UCSD-AML1 (cell line): ENCODE data around the gene ADTRP.

ENCODE experiments used
- DNase-seq: peaks from one replicate; lab custom pipeline; 2025; ENCODE audit not compliant: unreplicated experiment; lab: John Stamatoyannopoulos, UW

ADTRP gene

GRCh38 chr6:11758878-11759277, 19.7 kb downstream of the ADTRP start:
- DNase-seq: no peak

- DNase-seq: no peak
Measured at GRCh38 chr6:11756726-11757125, 21.9 kb downstream of the ADTRP start.

GRCh38 chr6:11756292-11756691, 22.3 kb downstream of the ADTRP start:
- no peak for DNase-seq

GRCh38 chr6:11755725-11756124, 22.9 kb downstream of the ADTRP start:
- DNase-seq: no peak

GRCh38 chr6:11754625-11755271, 23.9 kb downstream of the ADTRP start:
- no peak for DNase-seq

GRCh38 chr6:11753798-11754197, 24.8 kb downstream of the ADTRP start:
- no peak for DNase-seq

- DNase-seq: no peak
Measured at GRCh38 chr6:11752360-11752759, 26.2 kb downstream of the ADTRP start.

GRCh38 chr6:11750682-11751081, 27.9 kb downstream of the ADTRP start:
- no peak for DNase-seq

GRCh38 chr6:11748591-11749210, 29.9 kb downstream of the ADTRP start:
- no peak for DNase-seq

GRCh38 chr6:11747021-11747420, 31.6 kb downstream of the ADTRP start:
- no peak for DNase-seq

GRCh38 chr6:11744753-11745152, 33.9 kb downstream of the ADTRP start:
- DNase-seq: no peak

GRCh38 chr6:11744101-11744500, 34.5 kb downstream of the ADTRP start:
- DNase-seq: no peak

- no peak for DNase-seq
Measured at GRCh38 chr6:11740875-11741274, 37.7 kb downstream of the ADTRP start.

GRCh38 chr6:11738661-11739375, 39.8 kb downstream of the ADTRP start:
- no peak for DNase-seq

- no peak for DNase-seq
Measured at GRCh38 chr6:11738234-11738633, 40.4 kb downstream of the ADTRP start.

GRCh38 chr6:11736601-11737000, 42.0 kb downstream of the ADTRP start:
- DNase-seq: no peak

- DNase-seq: no peak
Measured at GRCh38 chr6:11734861-11735613, 43.6 kb downstream of the ADTRP start.

- DNase-seq: peak; percentile 22
Measured at GRCh38 chr6:11732036-11732631, 46.5 kb downstream of the ADTRP start.

GRCh38 chr6:11731423-11731822, 47.2 kb downstream of the ADTRP start:
- no peak for DNase-seq

GRCh38 chr6:11730641-11731040, 48.0 kb downstream of the ADTRP start:
- DNase-seq: no peak

GRCh38 chr6:11729076-11729475, 49.5 kb downstream of the ADTRP start:
- no peak for DNase-seq
